B cell (primary cell): Measurements from ENCODE around the gene NOS3. TPM values are rescaled to one million over a fixed set of nuclear protein-coding genes. Genes with fewer than 3 reads are reported as not detected.
A peak's percentile ranks its signal among the peaks of the same experiment; 100 is the strongest.

Source experiments
- ATAC-seq: fragments of 200-7000 bp; cut with Tn5 transposase; one replicate; pipeline ENCODE4 v1.10.0; 2021; ENCODE audit warnings: low read depth, mild to moderate bottlenecking, moderate number of reproducible peaks, moderate library complexity
- CTCF ChIA-PET: fragments of 350-600 bp; sonication (Branson Sonifier 250); formaldehyde crosslinking; loops from one replicate; lab custom pipeline; 2021; ENCODE audit warnings: antibody characterized with exemption, inconsistent platforms; lab: Charles Lee
- POLR2A ChIA-PET: fragments of 350-600 bp; sonication (Branson Sonifier 250); formaldehyde crosslinking; loops from one replicate; lab custom pipeline; 2021; ENCODE audit warnings: antibody characterized with exemption; lab: Charles Lee
- DNase-seq: peaks from one replicate; pipeline ENCODE4 v3.0.0; 2013
- H2AFZ ChIP-seq: 2 replicates; pipeline ENCODE4 v1.6.1; 2012; ENCODE audit warnings: mild to moderate bottlenecking, low read depth, low read length; ENCODE audit not compliant: insufficient read depth, poor library complexity, severe bottlenecking
- H3K27ac ChIP-seq, 2 donors: 1 replicate in 1 of 2; 2 replicates in 1 of 2; pipeline ENCODE4 v1.5.1; 2012 to 2013; ENCODE audit warnings: low read length in 2 of 2, mild to moderate bottlenecking in 2 of 2, moderate library complexity in 1 of 2
- H3K27me3 ChIP-seq, 4 experiments: fragments of 200-600 bp in 1 of 4; sonication (generic) in 1 of 4; replicated peaks in 1 of 4; 1 replicate in 2 of 4; 2 replicates in 2 of 4; pipeline versions ENCODE4 v1.6.1 to v1.7.0; 2013 to 2016; ENCODE audit warnings: low read length in 3 of 4, mild to moderate bottlenecking in 2 of 4, mixed read lengths in 1 of 4, moderate library complexity in 1 of 4; ENCODE audit not compliant: insufficient read depth in 4 of 4, control insufficient read depth in 3 of 4; ENCODE audit errors: control extremely low read depth in 1 of 4
- H3K36me3 ChIP-seq, 2 experiments: replicated peaks in 1 of 2; 1 replicate in 1 of 2; 2 replicates in 1 of 2; pipeline versions ENCODE4 v1.6.1 to v1.7.1; 2013; ENCODE audit warnings: low read length in 1 of 2; ENCODE audit not compliant: insufficient read depth in 2 of 2, control insufficient read depth in 1 of 2; ENCODE audit errors: control extremely low read depth in 1 of 2, extremely low read depth in 1 of 2
- H3K4me1 ChIP-seq, 2 donors: fragments of 200-600 bp in 1 of 2; sonication (generic) in 1 of 2; 1 replicate in 1 of 2; 2 replicates in 1 of 2; pipeline versions ENCODE4 v1.5.1 to v1.6.1; 2013 to 2017; ENCODE audit warnings: low read length in 2 of 2; ENCODE audit not compliant: control insufficient read depth in 2 of 2, insufficient read depth in 2 of 2
- H3K4me2 ChIP-seq: replicated peaks from 2 replicates; pipeline ENCODE3; 2012; ENCODE audit warnings: mild to moderate bottlenecking, low read depth, low read length; ENCODE audit not compliant: poor library complexity, severe bottlenecking
- H3K4me3 ChIP-seq, 5 experiments: fragments of 200-600 bp in 1 of 5; sonication (generic) in 1 of 5; 1 replicate in 3 of 5; 2 replicates in 2 of 5; pipeline versions ENCODE4 v1.5.1 to v1.7.0; 2011 to 2016; ENCODE audit warnings: low read length in 4 of 5, mild to moderate bottlenecking in 4 of 5, low read depth in 2 of 5, control low read depth in 1 of 5, moderate library complexity in 1 of 5; ENCODE audit not compliant: insufficient read depth in 1 of 5; ENCODE audit errors: control extremely low read depth in 1 of 5, extremely low read depth in 1 of 5
- H3K79me2 ChIP-seq: fragments of 200-600 bp; sonication (generic); one replicate; pipeline ENCODE4 v1.6.0; 2016; ENCODE audit warnings: low read length; ENCODE audit not compliant: control insufficient read depth, insufficient read depth
- H3K9ac ChIP-seq: fragments of 200-600 bp; sonication (generic); 2 replicates; pipeline ENCODE4 v1.6.1; 2017; ENCODE audit warnings: mild to moderate bottlenecking, low read length, moderate library complexity
- H3K9me3 ChIP-seq, 3 donors: one replicate each; pipeline versions ENCODE4 v1.6.1 to v1.7.1; 2013; ENCODE audit warnings: low read length in 2 of 3; ENCODE audit not compliant: control insufficient read depth in 2 of 3, insufficient read depth in 1 of 3; ENCODE audit errors: control extremely low read depth in 1 of 3
- H4K20me1 ChIP-seq: 2 replicates; pipeline ENCODE4 v1.6.0; 2012; ENCODE audit warnings: mild to moderate bottlenecking, low read length; ENCODE audit not compliant: insufficient read depth, control insufficient read depth, poor library complexity, severe bottlenecking
- H3K27ac Mint-ChIP-seq: one replicate; pipeline ENCODE4 v1.8.0; 2021; ENCODE audit warnings: mixed read lengths
- H3K27me3 Mint-ChIP-seq: one replicate; pipeline ENCODE4 v1.8.0; 2021; ENCODE audit warnings: mixed read lengths
- H3K4me1 Mint-ChIP-seq: one replicate; pipeline ENCODE4 v1.8.0; 2021; ENCODE audit warnings: mixed read lengths
- H3K4me3 Mint-ChIP-seq: one replicate; pipeline ENCODE4 v1.8.0; 2021; ENCODE audit warnings: mixed read lengths
- H3K9me3 Mint-ChIP-seq: one replicate; pipeline ENCODE4 v1.8.0; 2022; ENCODE audit warnings: mixed read lengths; ENCODE audit not compliant: insufficient read depth
- CTCF ChIP-seq: fragments of 200-600 bp; IDR thresholded peaks from one replicate; pipeline ENCODE4 v1.8.0; 2022; ENCODE audit warnings: antibody characterized with exemption, mild to moderate bottlenecking
- EZH2 ChIP-seq: IDR thresholded peaks from 2 replicates; pipeline ENCODE4 v1.6.1; 2012; ENCODE audit warnings: borderline replicate concordance, low read depth, mild to moderate bottlenecking, moderate library complexity, low read length; ENCODE audit not compliant: insufficient read depth, poor library complexity, severe bottlenecking
- WGBS: methylation state at CpG from one replicate; pipeline ENCODE4 v1.1.5; 2013; ENCODE audit warnings: missing lambda C conversion rate; ENCODE audit not compliant: insufficient coverage; 5-methylcytosine and 5-hydroxymethylcytosine counted together
- intact Hi-C: fragments of 100-400 bp; cut with micrococcal nuclease; formaldehyde crosslinking; loops from one replicate; pipeline ENCODE4 v1.10.0; 2022
- polyA plus RNA-seq: library from polyadenylated mRNA; depleted of rRNA; stranded (reverse); fragments of >200 nt; gene quantifications from 2 replicates; pipeline ENCODE4 v1.2.3, GENCODE V29; 2012
- total RNA-seq, 2 donors: library from RNA; stranded (reverse); fragments of 120-200 nt in 1 of 2; gene quantifications; 1 replicate in 1 of 2; 2 replicates in 1 of 2; pipeline versions ENCODE4 v1.2.3 to v1.2.4, GENCODE V29; 2013 to 2022

NOS3 gene
- total and polyA plus RNA-seq, 2 donors (not counting 1 experiment from before 2014, with no cell fraction given): 0.39 to 0.54 TPM

DNA sequence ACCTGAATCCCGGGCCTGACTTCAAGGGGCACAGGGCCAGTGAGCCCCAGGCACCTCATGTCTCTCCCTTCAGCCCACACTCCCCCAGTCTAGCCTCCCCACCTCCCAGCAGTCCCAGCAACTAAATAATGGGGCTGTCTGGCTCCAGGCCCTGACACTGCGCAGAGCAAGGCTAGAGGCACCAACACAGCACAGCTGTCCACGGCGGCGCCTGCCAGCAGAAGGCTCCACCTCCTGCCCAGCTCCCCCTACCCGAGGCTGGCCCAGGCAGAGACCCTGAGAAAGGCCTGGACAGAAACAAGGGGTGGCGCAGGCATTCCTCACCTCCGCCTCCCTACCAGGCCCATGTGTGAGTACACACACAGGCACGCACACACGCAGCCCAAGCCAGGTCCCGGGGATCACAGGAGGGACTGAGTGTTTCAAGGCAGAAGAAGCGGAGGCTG is 18.8 kb upstream of the NOS3 start:
- Histone ChIP-seq H3K9ac (no peak overlapping the region), H4K20me1 (no peaks in the 10 kb centered on the region), H3K27ac (no peak overlapping the region), H2AFZ (no peak overlapping the region), H3K4me3 (no peak overlapping the region), H3K9me3 (peaks cover 0 to 19% (median 0%) of the 10 kb centered on the region in 3 donors), H3K79me2 (no peaks in the 10 kb centered on the region), H3K27me3 (peaks cover 0 to 22% (median 17%) of the 10 kb centered on the region in 4 experiments), H3K4me2 (no peak overlapping the region), H3K4me1 (peaks cover 25 to 28% of the 10 kb centered on the region in 2 donors), H3K36me3 (no peaks in the 10 kb centered on the region)
- H3K9me3 Mint-ChIP-seq: no peaks in the 10 kb centered on the region
- CTCF ChIA-PET: no interaction called here
- H3K27me3 Mint-ChIP-seq: peaks cover 16% of the 10 kb centered on the region
- peaks cover 32% of the 10 kb centered on the region for H3K4me1 Mint-ChIP-seq
- intact Hi-C loops: no loop called here
- TF ChIP-seq CTCF (no peak), EZH2 (no peak)
- no peak for ATAC-seq
- POLR2A ChIA-PET: no interaction called here
- no peak overlapping the region for H3K27ac Mint-ChIP-seq
- H3K4me3 Mint-ChIP-seq: no peak overlapping the region
- DNase-seq: no peak
- 93% methylated on average over 12 of the region's 12 CpGs for WGBS

- DNase-seq: no peak
- ATAC-seq: no peak
- WGBS: 96% methylated on average over 6 of the region's 8 CpGs
- Histone ChIP-seq H3K36me3 (no peaks in the 10 kb centered on the region), H3K4me3 (no peak overlapping the region), H4K20me1 (no peaks in the 10 kb centered on the region), H3K79me2 (no peaks in the 10 kb centered on the region), H3K9me3 (peaks cover 0 to 21% (median 0%) of the 10 kb centered on the region in 3 donors), H3K27ac (no peak overlapping the region), H3K4me2 (no peak overlapping the region), H3K4me1 (peaks cover 30 to 33% of the 10 kb centered on the region in 2 donors), H2AFZ (no peak overlapping the region), H3K27me3 (peaks cover 0 to 27% (median 21%) of the 10 kb centered on the region in 4 experiments), H3K9ac (no peak overlapping the region)
- Mint-ChIP-seq H3K27me3 (peaks cover 15% of the 10 kb centered on the region), H3K9me3 (no peaks in the 10 kb centered on the region), H3K4me3 (peak overlapping the region; percentile 94), H3K4me1 (peaks cover 37% of the 10 kb centered on the region), H3K27ac (no peak overlapping the region)
- intact Hi-C loops: no loop called here
- CTCF ChIA-PET: interaction anchor here (1.4 kb wide), 1 partner anchor 12 kb away, joined by 6 read pairs; no protein-coding TSS in a partner anchor
- POLR2A ChIA-PET: no interaction called here
- TF ChIP-seq CTCF: no peak
- no peak for TF ChIP-seq EZH2
Measured at GRCh38 chr7:150972741-150973140, 18.1 kb upstream of the NOS3 start.
